HepG2 (cell line): ENCODE measurements around the gene PPP1R16B. TPM values are rescaled to one million over a fixed set of nuclear protein-coding genes. Genes with fewer than 3 reads are reported as not detected.

Experiments used
- ATAC-seq: fragments of 200-7000 bp; cut with Tn5 transposase; 3 replicates; pipeline ENCODE4 v1.9.1; 2020; ENCODE audit warnings: mild to moderate bottlenecking, moderate library complexity
- BruUV-seq: library from RNA; stranded (reverse); fragments of 400-500 nt; replicated peaks from 2 replicates; lab custom pipeline; 2021; lab: Mats Ljungman, UMichigan
- CTCF ChIA-PET: fragments of 300-600 bp; formaldehyde crosslinking; extraction: SDS; loops from one replicate; lab custom pipeline; 2021; ENCODE audit warnings: low total read pairs, inconsistent platforms, low intra/inter-chr PET ratio; lab: Yijun Ruan, JAX
- POLR2A ChIA-PET: fragments of 350-600 bp; sonication (Branson Sonifier 250); formaldehyde crosslinking; loops from one replicate; lab custom pipeline; 2020; ENCODE audit warnings: antibody characterized with exemption, inconsistent platforms; lab: Yijun Ruan, JAX
- DNase-seq: peaks from one replicate; pipeline ENCODE4 v3.0.0-alpha.2; 2015; ENCODE audit warnings: low spot score
- FAIRE-seq: peaks from 3 replicates; lab custom pipeline; 2011; peaks lifted over from hg19 to GRCh38; lab: Jason Lieb, UNC
- H2AFZ ChIP-seq: one replicate; pipeline ENCODE4 v1.6.1; 2011; ENCODE audit warnings: low read length, inconsistent platforms
- H3K27ac ChIP-seq: fragments of 300-600 bp; 3 replicates; pipeline ENCODE4 v1.8.0; 2011; ENCODE audit warnings: mixed run types, mild to moderate bottlenecking, mixed read lengths, low read length, inconsistent platforms; ENCODE audit not compliant: insufficient read depth; ENCODE audit errors: extremely low read length
- H3K27me3 ChIP-seq, 2 experiments: fragments of 200-600 bp in 1 of 2; 2 replicates in 1 of 2; 3 replicates in 1 of 2; pipeline versions ENCODE4 v1.6.0 to v1.8.0; 2011; ENCODE audit warnings: low read length in 2 of 2, mild to moderate bottlenecking in 2 of 2, moderate library complexity in 2 of 2, inconsistent platforms in 1 of 2; ENCODE audit not compliant: insufficient read depth in 2 of 2, control insufficient read depth in 1 of 2
- H3K36me3 ChIP-seq, 2 experiments: fragments of 200-600 bp in 1 of 2; replicated peaks in 1 of 2; 2 replicates in 1 of 2; 3 replicates in 1 of 2; pipeline versions ENCODE4 v1.5.1 to v1.8.0; 2011; ENCODE audit warnings: low read length in 2 of 2, inconsistent platforms in 1 of 2; ENCODE audit not compliant: insufficient read depth in 2 of 2, control insufficient read depth in 1 of 2
- H3K4me1 ChIP-seq: 2 replicates; pipeline ENCODE4 v1.5.1; 2012; ENCODE audit warnings: low read length, inconsistent platforms; ENCODE audit not compliant: insufficient read depth
- H3K4me2 ChIP-seq: 2 replicates; pipeline ENCODE4 v1.6.0; 2011; ENCODE audit warnings: low read depth, low read length, inconsistent platforms
- H3K4me3 ChIP-seq, 3 experiments: fragments of 200-600 bp in 1 of 3; sonication (generic), shearing (Covaris generic) in 1 of 3; replicated peaks in 1 of 3; 2 replicates each; pipeline ENCODE4 v1.5.1; 2011 to 2016; ENCODE audit warnings: low read length in 3 of 3, inconsistent platforms in 2 of 3, low read depth in 2 of 3, mild to moderate bottlenecking in 2 of 3, control low read depth in 1 of 3, mixed read lengths in 1 of 3; ENCODE audit not compliant: insufficient read depth in 1 of 3
- H3K79me2 ChIP-seq: one replicate; pipeline ENCODE4 v1.6.1; 2011; ENCODE audit warnings: low read length, inconsistent platforms; ENCODE audit not compliant: insufficient read depth
- H3K9ac ChIP-seq: 2 replicates; pipeline ENCODE4 v1.6.0; 2011; ENCODE audit warnings: mild to moderate bottlenecking, low read depth, low read length, inconsistent platforms; ENCODE audit not compliant: insufficient read depth
- H3K9me3 ChIP-seq: 2 replicates; pipeline ENCODE4 v1.5.1; 2012; ENCODE audit warnings: mild to moderate bottlenecking, low read length
- H4K20me1 ChIP-seq: 2 replicates; pipeline ENCODE4 v1.6.0; 2011; ENCODE audit warnings: inconsistent platforms, mild to moderate bottlenecking, low read length, moderate library complexity; ENCODE audit not compliant: insufficient read depth
- ARNTL ChIP-seq: sonication (generic); formaldehyde crosslinking; IDR thresholded peaks from 2 replicates; pipeline ENCODE4 v1.4.0; 2020; ENCODE audit warnings: mild to moderate bottlenecking, missing genetic modification reagents
- KDM5A ChIP-seq: fragments of 200-600 bp; sonication (generic); IDR thresholded peaks from 2 replicates; pipeline ENCODE4 v1.7.0; 2018; ENCODE audit warnings: antibody characterized with exemption, mild to moderate bottlenecking, low read length, borderline replicate concordance
- RBM22 ChIP-seq: fragments of 200-400 bp; formaldehyde crosslinking; optimal IDR thresholded peaks from 2 replicates; pipeline ENCODE3; 2017; ENCODE audit warnings: mild to moderate bottlenecking, low read length, moderate library complexity
- RFX1 ChIP-seq: fragments of 450-650 bp; IDR thresholded peaks from 2 replicates; pipeline ENCODE4 v1.6.1; 2017
- ZNF841 ChIP-seq: sonication (generic); formaldehyde crosslinking; IDR thresholded peaks from 2 replicates; pipeline ENCODE4 v1.8.1; 2023; ENCODE audit warnings: missing genetic modification reagents, borderline replicate concordance
- ZSCAN20 ChIP-seq: sonication (generic); formaldehyde crosslinking; IDR thresholded peaks from 2 replicates; pipeline ENCODE4 v1.4.0; 2020; ENCODE audit warnings: missing genetic modification reagents, mild to moderate bottlenecking, borderline replicate concordance
- WGBS: methylation state at CpG from one replicate; pipeline ENCODE4 v1.1.6; 2017; ENCODE audit warnings: low lambda C conversion rate; 5-methylcytosine and 5-hydroxymethylcytosine counted together
- in situ Hi-C: cut with HindIII; loops from 2 replicates; pipeline ENCODE4 v1.10.0; 2017; ENCODE audit warnings: low pct_unique_long_range_greater_than_20kb; ENCODE audit not compliant: extremely low pct_ligation_motif_present
- intact Hi-C: fragments of 100-400 bp; cut with micrococcal nuclease; formaldehyde crosslinking; loops from one replicate; pipeline ENCODE4 v1.10.0; 2022; ENCODE audit not compliant: unreplicated experiment
- polyA plus RNA-seq, 8 experiments: library from polyadenylated mRNA; depleted of rRNA in 3 of 8; stranded (reverse) in 7 of 8; unstranded in 1 of 8; fragments of >200 nt; fragmentation: Illumina TruSeq in 4 of 8; extraction: Trizol in 4 of 8; gene quantifications; 2 replicates each; pipeline versions ENCODE4 v1.2.1 to v1.2.3, GENCODE V29; 2011 to 2016; ENCODE audit warnings: low read depth in 4 of 8, missing spikeins in 1 of 8, mixed read lengths in 1 of 8; ENCODE audit not compliant: insufficient read depth in 1 of 8
- total RNA-seq, 5 experiments: library from RNA; depleted of rRNA; stranded (reverse); fragments of >200 nt; fragmentation: Illumina TruSeq; extraction: Trizol; gene quantifications; 2 replicates each; pipeline ENCODE4 v1.2.3, GENCODE V29; 2016; ENCODE audit warnings: low read depth in 1 of 5
- TF ChIP-seq, protein P1 (sequence below): sonication (generic); formaldehyde crosslinking; IDR thresholded peaks from 2 replicates; pipeline ENCODE4 v1.4.0; 2020; ENCODE audit warnings: mild to moderate bottlenecking, missing genetic modification reagents
- TF ChIP-seq, protein P2 (sequence below): sonication (generic); formaldehyde crosslinking; IDR thresholded peaks from 2 replicates; pipeline ENCODE4 v1.4.0; 2020; ENCODE audit warnings: mild to moderate bottlenecking, low read depth, missing genetic modification reagents

PPP1R16B gene
- total and polyA plus RNA-seq, 2 of the 13 experiments (the other 11 are each of a cell fraction or from before 2014, with no cell fraction given), result 0.02 to 0.11 TPM

DNA sequence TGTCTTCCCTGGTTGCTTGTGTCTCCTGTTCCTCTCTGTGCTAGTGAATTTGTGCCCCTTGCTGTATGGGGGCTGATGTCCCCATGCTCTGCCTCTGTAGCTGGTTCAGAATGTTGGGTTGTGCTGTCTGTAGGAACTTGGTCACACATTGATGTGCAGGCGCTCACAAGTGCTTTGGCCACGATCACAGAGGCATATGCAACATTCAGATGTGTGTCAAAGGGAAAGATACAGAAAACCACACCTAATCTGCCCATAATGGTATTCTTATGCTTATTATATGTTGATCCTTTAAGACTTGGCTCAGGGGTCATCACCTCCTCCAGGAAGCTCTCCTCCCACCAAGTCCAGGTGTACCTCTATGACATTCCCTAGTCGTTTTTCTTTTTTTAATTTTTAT, 139.5 kb downstream of the PPP1R16B start:
- TF ChIP-seq, protein P1, sequence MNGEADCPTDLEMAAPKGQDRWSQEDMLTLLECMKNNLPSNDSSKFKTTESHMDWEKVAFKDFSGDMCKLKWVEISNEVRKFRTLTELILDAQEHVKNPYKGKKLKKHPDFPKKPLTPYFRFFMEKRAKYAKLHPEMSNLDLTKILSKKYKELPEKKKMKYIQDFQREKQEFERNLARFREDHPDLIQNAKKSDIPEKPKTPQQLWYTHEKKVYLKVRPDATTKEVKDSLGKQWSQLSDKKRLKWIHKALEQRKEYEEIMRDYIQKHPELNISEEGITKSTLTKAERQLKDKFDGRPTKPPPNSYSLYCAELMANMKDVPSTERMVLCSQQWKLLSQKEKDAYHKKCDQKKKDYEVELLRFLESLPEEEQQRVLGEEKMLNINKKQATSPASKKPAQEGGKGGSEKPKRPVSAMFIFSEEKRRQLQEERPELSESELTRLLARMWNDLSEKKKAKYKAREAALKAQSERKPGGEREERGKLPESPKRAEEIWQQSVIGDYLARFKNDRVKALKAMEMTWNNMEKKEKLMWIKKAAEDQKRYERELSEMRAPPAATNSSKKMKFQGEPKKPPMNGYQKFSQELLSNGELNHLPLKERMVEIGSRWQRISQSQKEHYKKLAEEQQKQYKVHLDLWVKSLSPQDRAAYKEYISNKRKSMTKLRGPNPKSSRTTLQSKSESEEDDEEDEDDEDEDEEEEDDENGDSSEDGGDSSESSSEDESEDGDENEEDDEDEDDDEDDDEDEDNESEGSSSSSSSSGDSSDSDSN, result no peak
- peak; percentile 44 for TF ChIP-seq RBM22
- no TSS peak for BruUV-seq
- H2AFZ ChIP-seq, result no peak overlapping the region
- DNase-seq, result no peak
- no peak overlapping the region for H3K4me2 ChIP-seq
- H3K4me1 ChIP-seq, result peaks cover 30% of the 10 kb centered on the region
- no peak for ATAC-seq
- WGBS, result 94% methylated on average over 3 of the region's 3 CpGs
- no peak overlapping the region for H3K9ac ChIP-seq
- H3K27ac ChIP-seq, result no peak overlapping the region
- peaks cover 23% of the 10 kb centered on the region for H3K79me2 ChIP-seq
- intact Hi-C loops (no loop called here), in situ Hi-C loops (no loop called here)
- no peaks in the 10 kb centered on the region for H4K20me1 ChIP-seq
- ChIA-PET CTCF (no interaction called here), POLR2A (no interaction called here)
- no peaks in the 10 kb centered on the region for H3K27me3 ChIP-seq
- H3K4me3 ChIP-seq, result no peak overlapping the region
- peaks cover 51 to 86% of the 10 kb centered on the region in 2 experiments for H3K36me3 ChIP-seq
- no peak for FAIRE-seq
- H3K9me3 ChIP-seq, result no peaks in the 10 kb centered on the region

DNA sequence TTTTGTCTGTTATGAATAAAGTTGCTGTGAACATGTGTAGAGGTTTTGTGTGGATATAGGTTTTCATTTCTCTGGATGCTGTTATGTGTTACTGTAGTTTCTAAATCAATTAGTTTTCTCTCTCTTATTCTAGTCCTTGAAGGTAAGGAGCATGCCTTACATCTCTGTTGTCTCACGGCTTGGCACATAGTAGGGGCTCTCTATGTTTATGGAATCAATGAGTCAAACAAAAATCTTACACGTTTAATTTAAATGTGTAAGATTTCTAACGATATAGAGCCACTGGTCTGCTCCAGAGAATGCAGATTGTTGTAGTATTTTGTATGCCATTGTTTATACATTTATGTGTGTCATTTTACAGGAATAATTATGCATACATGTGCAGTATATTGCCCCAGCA, 141.3 kb downstream of the PPP1R16B start:
- no peak overlapping the region for H3K9ac ChIP-seq
- H3K36me3 ChIP-seq, result peaks cover 60 to 88% of the 10 kb centered on the region in 2 experiments
- in situ Hi-C loops, result no loop called here
- TF ChIP-seq, protein P2, sequence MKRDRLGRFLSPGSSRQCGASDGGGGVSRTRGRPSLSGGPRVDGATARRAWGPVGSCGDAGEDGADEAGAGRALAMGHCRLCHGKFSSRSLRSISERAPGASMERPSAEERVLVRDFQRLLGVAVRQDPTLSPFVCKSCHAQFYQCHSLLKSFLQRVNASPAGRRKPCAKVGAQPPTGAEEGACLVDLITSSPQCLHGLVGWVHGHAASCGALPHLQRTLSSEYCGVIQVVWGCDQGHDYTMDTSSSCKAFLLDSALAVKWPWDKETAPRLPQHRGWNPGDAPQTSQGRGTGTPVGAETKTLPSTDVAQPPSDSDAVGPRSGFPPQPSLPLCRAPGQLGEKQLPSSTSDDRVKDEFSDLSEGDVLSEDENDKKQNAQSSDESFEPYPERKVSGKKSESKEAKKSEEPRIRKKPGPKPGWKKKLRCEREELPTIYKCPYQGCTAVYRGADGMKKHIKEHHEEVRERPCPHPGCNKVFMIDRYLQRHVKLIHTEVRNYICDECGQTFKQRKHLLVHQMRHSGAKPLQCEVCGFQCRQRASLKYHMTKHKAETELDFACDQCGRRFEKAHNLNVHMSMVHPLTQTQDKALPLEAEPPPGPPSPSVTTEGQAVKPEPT (CRISPR knock-in tag), result no peak
- no peak for TF ChIP-seq KDM5A
- no peak for TF ChIP-seq RFX1
- TF ChIP-seq ARNTL (CRISPR knock-in tag), result no peak
- TF ChIP-seq ZSCAN20 (CRISPR knock-in tag), result no peak
- no peak for TF ChIP-seq ZNF841 (CRISPR knock-in tag)
- peaks cover 12% of the 10 kb centered on the region for H3K4me1 ChIP-seq
- no peak overlapping the region for H2AFZ ChIP-seq
- CTCF ChIA-PET, result no interaction called here
- H3K9me3 ChIP-seq, result no peaks in the 10 kb centered on the region
- POLR2A ChIA-PET, result no interaction called here
- H3K4me2 ChIP-seq, result no peak overlapping the region
- ATAC-seq, result no peak
- no peaks in the 10 kb centered on the region for H4K20me1 ChIP-seq
- BruUV-seq, result no TSS peak
- H3K27me3 ChIP-seq, result no peaks in the 10 kb centered on the region
- intact Hi-C loops, result no loop called here
- FAIRE-seq, result no peak
- 96% methylated on average over 3 of the region's 3 CpGs for WGBS
- H3K27ac ChIP-seq, result no peak overlapping the region
- H3K79me2 ChIP-seq, result peaks cover 6% of the 10 kb centered on the region
- H3K4me3 ChIP-seq, result no peak overlapping the region
- DNase-seq, result no peak
